Hematopoietic multipotent progenitor cell treated with erythropoietin and hydrocortisone succinate and interleukin-3 and kit ligand, for 17 days (in vitro differentiated cells): ENCODE data around the gene TECPR1.
A peak's percentile ranks its signal among the peaks of the same experiment; 100 is the strongest.

Experiments
- DNase-seq: peaks from one replicate; pipeline ENCODE4 v3.0.0-alpha.2; 2015; ENCODE audit warnings: low spot score

TECPR1 gene

DNA sequence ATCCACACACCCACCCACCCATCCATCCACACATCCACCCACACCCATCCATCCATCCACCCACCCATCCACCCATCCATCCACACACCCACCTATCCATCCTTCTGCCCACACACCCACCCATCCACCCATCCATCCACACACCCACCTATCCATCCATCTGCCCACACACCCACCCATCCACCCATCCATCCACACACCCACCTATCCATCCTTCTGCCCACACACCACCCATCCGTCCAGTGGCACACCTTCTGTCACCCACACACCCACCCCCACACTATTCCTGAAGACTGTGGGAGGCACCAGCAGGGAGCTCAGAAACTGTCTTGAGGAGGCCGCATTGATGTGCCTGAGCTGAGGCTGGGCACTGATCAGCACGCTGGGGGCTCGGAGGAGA, 9.1 kb downstream of the TECPR1 start:
- DNase-seq, result no peak

DNA sequence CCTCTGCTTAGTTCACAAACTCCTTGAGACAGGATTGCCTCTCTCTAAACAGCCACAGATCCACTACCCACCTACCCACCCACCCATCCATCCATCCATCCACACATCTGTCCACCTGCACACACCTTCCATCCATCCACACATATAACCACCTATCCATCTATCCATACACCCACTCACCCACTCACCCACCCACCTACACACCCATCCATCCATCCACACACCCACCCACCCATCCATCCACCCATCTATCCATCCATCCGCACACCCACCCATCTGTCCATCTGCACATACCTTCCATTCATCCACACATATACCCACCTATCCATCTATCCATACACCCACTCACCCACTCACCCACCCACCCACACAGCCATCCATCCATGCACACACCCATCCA, 9.7 kb downstream of the TECPR1 start:
- no peak for DNase-seq

DNA sequence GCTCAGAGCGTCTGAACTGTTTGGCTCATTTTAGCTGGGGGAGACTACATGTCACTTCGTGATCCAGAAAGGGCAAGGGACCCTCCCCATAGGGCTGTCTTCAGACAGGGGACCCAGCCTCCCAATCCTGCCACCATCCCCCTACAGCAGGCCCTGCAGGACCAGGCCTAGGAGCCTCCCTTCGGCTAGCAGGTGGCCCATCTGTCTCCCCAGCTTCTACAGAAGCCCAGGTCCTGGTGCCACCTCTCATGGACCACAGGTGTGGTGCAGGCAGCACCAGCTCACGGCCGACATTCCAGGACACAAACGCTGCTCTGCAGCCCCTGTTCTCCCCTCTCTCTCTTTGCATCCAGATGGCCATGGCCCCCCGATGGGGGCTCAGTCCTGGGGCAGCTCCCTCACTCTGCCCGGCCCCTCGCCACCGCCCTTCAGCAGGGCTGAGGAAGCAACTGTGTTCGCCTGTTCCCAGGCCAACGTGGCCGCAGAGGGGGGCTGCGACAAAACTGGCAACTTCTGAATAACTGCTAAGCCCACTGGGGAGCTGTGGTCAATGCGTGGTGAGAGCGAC, 10.3 kb downstream of the TECPR1 start:
- DNase-seq, result no peak

DNA sequence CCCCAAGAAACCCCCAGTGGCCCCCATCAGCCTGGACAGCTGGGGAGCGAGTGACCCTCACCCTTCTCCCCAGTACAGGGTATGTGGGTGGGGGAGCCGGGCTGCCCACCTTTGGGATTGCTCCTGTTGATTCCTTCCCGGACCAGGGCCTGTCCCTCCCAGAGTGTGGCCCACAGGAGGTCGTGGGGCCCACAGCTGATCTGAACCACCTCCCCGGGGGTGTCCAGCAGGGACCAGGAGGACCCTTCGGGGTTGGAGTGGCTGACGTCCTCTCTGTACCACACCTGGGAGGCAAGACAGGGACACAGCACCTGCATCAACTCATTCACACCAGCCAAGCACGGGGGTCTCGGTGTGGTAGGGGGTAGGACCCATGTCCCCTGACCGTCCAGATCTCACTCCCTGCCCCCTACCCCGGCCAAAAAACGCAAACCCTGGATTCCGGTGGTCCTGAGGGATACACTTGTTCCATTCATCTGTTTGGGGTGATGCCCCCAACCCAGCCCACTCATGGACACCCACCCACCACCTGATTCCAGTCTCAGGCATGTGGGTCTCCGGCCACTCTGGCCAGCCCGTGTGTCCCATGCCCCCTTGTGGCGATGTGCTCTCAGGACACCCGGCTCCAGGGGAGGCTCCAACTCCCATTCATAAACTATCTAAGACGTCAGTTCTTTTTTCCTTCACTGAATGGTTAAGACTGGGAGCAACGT, 10.9 kb downstream of the TECPR1 start:
- DNase-seq, result peak; percentile 15

DNA sequence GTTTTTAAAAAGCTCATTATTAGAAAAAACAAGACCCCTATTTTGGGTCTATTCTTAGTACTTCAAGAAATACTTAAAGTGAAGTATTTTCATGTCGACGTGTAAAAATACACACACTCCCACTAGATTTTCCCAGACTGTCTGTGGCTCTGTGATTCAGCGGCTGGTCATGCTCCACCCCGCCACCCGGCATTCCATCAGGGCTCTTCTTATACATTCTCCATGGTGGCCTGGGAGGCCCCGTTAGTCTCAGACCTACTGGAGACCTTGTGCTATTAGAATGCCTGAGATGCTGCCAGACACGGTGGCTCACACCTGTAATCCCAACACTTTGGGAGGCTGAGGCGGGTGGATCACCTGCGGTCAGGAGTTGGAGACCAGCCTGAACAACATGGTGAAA, 13.1 kb downstream of the TECPR1 start:
- no peak for DNase-seq

DNA sequence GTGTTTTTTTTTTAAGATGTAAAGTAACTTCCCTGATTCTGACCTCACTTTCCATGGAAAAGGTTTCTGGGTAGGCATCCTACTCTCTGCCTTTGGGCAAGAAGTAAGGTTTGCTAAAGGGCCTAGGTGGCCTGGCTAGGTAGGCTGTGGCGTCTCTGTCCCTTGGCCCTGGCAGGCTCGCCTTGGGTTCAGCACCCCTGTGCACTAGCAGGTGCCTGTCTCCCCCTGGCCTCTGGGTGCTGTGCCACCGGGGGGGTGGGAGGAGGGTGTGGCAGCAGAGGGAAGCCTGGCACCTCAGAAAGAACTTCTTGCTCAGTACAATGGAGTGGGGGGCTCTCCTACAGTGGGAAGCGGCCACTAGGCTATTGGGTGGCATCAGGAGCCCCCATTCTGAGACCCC, 14.0 kb downstream of the TECPR1 start:
- no peak for DNase-seq

DNA sequence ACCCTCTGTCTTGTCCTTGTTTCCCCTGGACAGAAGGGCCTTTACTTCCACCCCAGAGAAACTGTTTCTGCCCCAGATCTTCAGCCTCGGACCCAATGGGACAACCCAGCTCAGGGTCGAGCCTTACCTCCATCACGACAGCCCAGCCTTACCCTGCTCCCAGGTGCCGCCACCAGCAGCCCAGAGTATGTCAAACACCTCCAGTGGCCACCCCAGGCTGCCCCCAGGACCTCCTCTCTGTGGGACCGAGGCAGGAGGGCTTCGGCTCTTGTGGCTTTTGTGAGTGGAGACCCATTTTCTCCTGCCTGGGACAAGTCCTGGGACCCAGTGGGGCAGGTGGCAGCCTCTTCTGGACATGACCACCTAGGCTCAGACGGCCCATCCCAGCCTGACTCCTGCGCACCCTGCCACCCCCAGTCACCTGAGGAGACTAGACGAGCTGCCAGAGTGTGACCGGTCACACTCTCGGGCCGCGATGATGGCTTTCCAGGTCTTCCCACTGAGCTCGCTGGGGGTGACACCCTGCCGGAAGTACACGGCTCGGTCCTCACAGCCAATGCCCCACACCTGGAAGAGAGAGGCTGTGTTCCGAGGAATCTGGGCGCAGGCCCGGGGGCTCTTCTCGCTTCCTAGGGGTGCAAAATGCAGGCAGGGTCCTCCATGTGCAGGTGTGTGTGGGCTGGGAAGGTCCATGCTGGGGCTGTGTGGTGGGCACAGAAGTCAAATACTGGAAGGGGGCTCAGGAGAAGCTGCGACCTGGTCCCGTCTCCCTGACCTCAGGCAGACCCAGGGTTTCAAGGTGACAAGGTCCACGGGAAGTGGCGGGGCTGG, 15.5 kb downstream of the TECPR1 start:
- no peak for DNase-seq

DNA sequence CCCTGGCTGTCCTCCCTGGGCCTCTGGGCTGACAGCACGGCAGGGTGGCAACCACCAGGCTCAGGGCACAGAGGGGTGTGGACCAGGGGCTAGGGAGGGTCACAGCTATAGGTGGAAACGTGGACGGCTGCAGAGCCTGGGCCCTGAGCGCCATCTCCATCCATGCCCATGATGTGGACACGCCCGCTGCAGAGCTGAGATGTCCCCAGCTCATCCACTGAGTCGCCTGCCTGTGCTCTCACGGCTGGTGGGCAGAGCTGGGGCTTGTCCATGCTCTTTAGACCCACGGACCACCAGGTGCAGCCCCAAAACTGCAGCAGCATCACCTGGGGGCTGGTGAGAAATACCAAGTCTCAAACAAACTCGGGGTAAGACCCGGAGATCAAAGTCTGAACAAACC, 16.1 kb downstream of the TECPR1 start:
- no peak for DNase-seq

DNA sequence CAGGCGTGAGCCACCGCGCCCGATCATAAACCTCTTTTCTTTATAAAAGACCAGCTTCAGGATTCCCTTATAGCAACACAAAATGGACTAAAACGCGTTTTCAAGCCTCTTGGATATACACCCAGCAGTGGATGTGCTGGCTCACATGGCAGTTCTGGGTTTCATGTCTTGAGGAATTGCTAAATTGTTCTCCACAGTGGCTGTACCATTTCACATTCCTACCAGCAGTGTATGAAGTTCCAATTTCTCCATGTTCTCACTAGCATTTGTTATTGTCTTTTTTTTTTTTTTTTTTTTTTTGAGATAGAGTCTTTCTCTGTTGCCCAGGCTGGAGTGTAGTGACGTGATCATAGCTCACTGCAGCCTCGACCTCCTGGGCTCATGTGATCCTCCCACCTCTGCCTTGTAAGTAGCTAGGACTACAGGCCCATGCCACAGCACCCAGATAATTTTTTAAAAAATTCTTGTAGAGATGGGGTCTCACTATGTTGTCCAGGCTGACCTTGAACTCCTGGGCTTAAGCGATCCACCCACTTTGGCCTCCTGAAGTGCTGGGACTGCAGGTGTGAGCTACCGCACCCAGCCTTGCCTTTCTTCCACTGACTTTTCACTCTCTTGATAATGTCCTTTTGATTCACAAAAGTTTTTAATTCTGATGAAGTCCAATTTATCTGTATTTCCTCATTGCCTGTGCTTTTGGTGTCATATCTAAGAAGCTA, 17.4 kb downstream of the TECPR1 start:
- DNase-seq, result no peak

DNA sequence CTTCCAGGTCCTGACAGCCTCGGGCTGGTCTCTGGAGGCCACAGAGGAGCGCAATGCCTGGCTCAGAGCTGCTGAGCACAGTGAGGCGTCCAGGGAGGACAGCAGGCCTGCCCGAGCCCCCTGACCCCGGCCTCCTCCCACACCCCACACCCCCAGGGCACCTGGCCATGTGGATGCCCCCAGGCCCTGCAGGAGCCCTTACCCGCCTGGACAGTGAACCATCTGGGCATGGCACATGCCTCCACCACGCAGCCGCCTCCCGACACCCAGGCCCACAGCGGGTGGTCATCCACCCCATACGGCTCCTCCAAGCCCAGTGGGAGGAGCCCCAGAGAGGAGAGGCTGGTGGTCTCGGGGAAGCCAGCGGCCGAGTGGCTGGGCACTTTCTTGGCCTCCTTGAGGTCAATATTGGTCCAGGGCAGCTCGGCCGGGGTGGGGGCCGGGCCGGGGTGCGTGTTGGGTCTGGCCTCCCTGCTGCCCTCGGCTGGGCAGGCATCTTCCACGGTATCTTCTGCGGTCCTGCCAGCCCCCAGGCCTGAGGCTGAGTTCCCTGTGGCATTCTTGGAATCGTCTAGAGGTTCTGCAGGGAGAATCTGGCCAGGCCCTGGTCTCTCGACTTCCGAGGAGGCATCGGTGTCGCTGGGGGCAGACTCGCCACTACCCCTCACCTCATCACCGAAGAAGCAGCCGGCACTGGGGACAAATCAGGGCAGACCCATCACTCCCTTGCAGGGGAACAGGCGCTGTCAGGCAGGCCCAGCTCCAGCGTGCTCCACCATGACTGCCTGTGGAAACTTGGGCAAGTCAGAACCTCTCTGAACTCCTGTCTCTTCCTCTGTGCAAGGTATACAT, 18.6 kb downstream of the TECPR1 start:
- DNase-seq, result no peak

DNA sequence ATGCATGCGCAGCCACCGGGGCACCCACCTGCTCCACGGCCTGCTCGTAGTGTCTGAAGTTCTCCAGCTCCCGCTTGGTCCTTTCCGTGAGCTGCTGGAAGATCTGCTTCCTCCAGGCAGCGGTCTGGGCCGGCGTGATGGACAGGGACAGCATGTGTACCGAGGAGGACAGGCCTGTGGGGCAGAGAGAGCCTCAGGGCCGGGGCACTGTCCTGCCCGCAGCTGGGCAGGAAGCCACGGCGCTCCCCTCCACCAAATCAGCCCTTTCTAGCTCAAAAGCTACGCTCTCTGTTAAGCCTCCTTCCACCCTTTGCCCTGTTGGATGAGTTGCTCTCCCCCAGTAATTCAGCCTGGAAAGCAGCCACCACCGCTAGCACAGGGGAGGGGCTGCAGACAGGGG, 19.2 kb downstream of the TECPR1 start:
- DNase-seq, result no peak

DNA sequence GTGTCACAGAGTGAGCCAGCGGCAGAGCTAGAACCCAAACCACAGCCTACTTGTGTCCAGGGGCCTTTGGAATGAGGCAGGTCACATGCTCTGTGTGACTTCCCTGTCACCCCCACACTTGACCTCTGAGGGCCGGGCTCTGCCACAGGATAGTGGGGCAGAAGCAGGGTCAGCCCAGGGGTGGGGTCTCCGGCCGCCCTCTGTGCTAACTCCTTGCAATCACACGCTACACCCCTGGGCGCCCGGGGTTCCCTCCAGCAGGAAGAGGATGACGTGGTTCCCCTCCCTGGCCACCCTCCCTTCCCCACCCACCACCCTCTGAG, 19.8 kb downstream of the TECPR1 start:
- DNase-seq, result no peak

DNA sequence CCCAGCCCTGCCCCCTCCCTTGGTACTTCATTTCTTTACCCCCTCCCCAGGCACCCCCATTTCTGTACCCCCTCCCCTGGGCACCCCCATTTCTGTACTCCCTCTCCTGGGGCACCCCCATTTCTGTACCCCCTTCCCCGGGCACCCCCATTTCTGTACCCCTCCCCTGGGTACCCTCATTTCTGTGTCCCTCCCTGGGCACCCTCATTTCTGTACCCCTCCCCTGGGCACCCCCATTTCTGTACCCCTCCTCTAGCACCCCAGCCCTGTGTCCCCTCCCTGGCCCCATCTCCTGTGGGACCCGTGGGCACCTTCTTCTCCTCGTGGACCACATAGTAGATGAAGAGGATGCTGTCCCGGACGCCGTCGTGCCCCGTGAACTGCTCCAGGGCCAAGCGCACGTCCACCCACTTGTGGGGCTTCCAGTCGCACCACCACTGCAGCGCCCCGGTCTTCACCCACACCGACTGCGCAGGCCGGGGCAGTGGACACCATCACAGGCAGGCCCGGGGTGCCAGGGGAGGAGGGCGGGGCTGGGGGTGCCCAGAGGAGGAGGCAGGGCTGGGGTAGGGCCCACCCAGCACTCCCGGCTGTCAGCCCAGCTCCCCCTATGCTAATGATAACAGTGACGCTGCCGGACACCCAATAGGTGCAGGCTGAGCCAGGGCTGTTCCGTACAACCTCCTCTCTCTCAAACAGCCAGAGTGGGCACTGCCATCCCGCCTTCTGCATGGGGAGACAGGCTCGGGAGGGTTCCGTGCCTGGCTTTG, 20.4 kb downstream of the TECPR1 start:
- no peak for DNase-seq

DNA sequence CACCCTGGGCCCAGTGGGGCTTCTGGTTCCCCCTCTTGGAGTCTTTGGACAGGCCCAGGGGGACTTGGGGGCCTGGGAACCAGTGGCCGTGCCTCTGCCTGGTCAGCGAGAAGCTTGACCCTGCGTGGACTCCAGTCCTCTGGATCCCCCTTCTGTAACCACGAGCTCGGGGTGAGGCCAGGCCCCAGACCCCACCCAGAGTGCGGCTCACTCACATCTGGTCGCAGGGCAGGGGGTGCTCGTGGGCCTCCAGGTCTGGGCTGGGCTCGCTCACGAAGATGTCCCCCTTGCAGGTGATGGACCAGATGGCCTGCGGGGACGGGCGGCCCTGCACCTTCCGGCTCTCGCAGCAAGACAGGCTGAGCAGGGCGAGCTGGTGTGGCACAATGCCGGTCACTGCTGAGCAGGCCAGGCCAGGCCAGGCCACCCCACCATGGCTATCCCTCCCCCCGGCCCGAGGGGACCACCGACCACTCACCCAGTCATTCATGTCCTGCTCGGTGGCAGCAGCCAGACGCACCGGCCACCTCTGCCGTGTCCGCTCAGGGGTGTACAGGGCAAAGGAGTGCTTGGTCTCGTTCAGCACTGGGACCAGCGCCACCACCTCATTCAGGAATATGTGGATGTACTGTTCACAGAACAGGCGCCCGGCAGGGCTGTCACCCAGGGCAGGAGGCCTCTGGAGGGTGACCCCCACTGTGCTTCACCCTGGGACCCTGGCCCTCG, 21.1 kb downstream of the TECPR1 start:
- DNase-seq, result no peak

DNA sequence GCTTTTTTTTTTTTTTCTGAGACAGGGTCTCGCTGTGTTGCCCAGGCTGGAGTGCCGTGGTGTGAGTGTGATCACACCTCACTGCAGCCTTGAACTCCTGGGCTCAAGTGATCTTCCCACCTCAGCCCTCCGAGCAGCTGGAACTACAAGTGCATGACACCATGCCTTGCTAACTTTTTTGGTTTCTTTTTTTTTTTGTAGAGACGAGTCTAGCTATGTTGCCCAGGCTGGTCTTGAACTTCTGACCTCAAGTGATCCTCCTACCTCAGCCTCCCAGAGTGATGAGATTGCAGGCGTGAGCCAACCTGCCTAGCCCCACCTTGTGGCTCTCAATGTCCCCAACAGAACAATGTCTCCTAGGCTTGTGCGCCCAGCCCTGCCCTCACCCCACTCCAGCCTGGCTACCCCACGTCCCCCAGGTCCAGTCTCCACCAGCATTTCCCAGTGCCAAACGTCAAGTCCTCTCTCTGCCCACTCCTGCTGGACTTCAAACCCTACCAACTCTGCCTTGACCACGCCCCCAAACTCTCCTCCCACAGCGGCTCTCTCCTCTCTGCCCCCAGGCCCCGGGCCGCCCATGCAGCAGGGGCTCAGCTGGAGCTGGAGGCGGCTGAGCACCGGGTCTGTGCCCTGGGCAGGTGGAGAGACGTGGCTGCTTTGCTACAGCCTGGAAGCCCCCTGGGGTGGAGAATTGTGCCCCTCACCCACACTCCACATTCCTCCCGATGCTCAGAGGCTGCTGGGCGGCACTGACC, 21.9 kb downstream of the TECPR1 start:
- no peak for DNase-seq

DNA sequence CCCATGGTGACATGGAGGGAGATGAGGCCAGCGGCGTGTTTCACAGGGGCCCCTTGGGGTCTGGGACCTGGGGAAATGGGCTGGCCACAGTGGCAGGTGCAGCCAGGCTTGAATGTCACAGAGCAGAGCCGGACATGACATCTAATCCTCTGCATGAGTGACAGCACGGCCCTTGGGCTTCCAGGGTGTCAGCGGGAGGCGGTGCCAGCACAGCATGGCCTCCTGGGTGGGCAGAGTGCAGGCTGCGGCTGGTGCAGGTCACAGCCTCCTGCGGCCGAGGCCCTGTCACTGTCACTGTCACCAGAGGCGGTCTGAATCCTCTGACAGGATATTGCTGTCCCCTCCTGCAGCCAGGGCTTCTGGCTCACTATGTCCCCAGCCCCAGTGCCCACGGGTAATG, 22.6 kb downstream of the TECPR1 start:
- no peak for DNase-seq

DNA sequence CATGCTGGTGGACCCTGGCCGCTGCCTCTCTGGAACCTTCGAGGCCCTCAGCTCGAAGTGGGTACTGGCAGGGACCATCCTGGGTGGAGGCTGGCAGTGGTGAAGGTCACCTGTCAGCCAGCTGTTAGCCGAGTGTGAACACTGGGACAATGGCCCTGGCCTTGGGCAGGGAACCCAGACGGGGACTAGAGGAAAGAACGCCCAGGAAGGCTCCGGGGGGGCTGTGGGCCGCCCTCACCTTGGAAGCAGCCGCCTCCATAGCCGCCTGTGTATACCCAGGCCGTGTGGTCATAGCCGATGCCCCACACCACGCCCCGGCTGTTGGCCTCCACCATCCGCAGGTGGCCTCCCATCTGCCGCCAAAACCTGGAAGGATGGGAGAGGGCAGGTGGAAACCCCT, 23.2 kb downstream of the TECPR1 start:
- no peak for DNase-seq

DNA sequence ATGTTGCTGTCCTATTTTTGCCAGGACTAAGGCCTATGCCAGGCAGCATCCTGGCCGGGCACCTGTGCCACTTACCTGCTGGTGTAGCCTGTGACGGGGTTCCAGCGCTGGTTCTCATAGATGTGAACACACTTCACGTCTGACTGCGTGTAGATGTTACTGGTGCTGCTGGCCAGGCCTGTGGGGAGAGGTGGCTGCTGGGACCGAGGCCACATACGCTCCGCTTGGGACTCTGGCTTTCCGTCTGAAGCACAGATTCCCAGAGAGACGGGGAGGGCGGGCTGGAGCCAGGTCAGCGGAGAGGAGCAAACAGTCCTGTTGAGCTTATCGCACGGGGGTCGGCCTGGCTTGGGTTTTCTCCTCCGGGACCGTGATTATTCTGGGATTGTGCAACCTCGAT, 24.1 kb downstream of the TECPR1 start:
- no peak for DNase-seq

DNA sequence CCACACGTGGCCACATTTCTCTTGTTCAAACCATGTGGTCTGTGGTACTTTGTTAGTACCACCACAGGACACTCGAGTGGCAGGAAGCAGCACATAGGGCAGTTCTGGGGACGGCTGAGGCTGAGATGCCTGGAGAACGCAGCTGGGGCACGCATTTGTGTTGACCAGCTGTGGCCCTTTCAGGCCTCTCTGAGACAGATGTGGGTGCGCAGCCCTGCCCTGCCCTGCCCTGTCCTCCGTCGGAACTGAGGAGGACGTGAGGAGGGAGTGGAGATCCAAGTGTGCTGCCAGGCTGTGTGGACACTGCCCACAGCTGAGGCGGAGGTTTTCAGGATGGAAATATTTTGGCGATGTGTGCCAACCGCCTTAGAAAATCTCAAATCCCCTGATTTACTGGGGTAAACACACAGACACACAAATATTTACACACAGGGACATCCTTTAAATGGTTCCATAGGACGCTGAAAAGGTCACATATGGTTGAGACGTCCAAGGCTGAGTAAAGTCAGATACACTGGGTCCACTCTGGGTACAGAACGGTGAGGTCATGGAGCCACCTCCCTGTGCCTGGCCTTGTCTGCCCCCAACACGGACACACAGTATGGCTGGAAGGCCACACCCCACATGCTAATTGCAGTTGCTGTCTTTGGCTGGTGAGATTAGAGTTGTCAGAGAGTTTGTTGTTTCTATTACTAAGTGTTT, 26.0 kb downstream of the TECPR1 start:
- DNase-seq, result no peak
